Liver (tissue), 5 donors: ENCODE results near the gene UMODL1. TPM values are rescaled to one million over a fixed set of nuclear protein-coding genes. Genes with fewer than 3 reads are reported as not detected.

Source experiments
- polyA plus RNA-seq, 2 donors: library from polyadenylated mRNA; stranded (reverse) in 1 of 2; unstranded in 1 of 2; fragments of 200-250 nt in 1 of 2; fragments of >200 nt in 1 of 2; fragmentation: Nextera tagmentation in 1 of 2; extraction: Ambion mirVana in 1 of 2; gene quantifications; one replicate each; pipeline versions ENCODE4 v1.2.1 to v1.2.3, GENCODE V29; 2013 to 2015
- total RNA-seq, 2 donors: library from RNA; depleted of rRNA; stranded (reverse); fragments of >200 nt; gene quantifications; one replicate each; pipeline ENCODE4 v1.2.3, GENCODE V29; 2014
- TF ChIP-seq, protein P1 (sequence below): IDR thresholded peaks from 2 replicates; pipeline ENCODE4 v1.6.1; 2016; ENCODE audit warnings: antibody characterized with exemption, mild to moderate bottlenecking
- donor health status: healthy.
- donor health status: healthy.
- donor health status: healthy.

Gene UMODL1
- total and polyA plus RNA-seq, 4 donors = 0.08 to 0.14 (median 0.08) TPM; not detected in 1

GRCh38 chr21:42191696-42192595, 120.8 kb downstream of the UMODL1 start (continued):
- TF ChIP-seq, protein P1, sequence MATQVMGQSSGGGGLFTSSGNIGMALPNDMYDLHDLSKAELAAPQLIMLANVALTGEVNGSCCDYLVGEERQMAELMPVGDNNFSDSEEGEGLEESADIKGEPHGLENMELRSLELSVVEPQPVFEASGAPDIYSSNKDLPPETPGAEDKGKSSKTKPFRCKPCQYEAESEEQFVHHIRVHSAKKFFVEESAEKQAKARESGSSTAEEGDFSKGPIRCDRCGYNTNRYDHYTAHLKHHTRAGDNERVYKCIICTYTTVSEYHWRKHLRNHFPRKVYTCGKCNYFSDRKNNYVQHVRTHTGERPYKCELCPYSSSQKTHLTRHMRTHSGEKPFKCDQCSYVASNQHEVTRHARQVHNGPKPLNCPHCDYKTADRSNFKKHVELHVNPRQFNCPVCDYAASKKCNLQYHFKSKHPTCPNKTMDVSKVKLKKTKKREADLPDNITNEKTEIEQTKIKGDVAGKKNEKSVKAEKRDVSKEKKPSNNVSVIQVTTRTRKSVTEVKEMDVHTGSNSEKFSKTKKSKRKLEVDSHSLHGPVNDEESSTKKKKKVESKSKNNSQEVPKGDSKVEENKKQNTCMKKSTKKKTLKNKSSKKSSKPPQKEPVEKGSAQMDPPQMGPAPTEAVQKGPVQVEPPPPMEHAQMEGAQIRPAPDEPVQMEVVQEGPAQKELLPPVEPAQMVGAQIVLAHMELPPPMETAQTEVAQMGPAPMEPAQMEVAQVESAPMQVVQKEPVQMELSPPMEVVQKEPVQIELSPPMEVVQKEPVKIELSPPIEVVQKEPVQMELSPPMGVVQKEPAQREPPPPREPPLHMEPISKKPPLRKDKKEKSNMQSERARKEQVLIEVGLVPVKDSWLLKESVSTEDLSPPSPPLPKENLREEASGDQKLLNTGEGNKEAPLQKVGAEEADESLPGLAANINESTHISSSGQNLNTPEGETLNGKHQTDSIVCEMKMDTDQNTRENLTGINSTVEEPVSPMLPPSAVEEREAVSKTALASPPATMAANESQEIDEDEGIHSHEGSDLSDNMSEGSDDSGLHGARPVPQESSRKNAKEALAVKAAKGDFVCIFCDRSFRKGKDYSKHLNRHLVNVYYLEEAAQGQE = no peak

Other genes starting within 250 kb of the UMODL1 start
- gene PRDM15, start 192.0 kb upstream of the UMODL1 start, total RNA-seq = 1 to 10 TPM; 2.8 to 5.7 TPM
- gene PRDM15, start 192.0 kb upstream of the UMODL1 start, polyA plus RNA-seq = 1 to 10 TPM; 1.2 to 1.4 TPM
- gene C2CD2, start 117.3 kb upstream of the UMODL1 start, total RNA-seq = 10 to 100 TPM in 1 of 2 donors, 1 to 10 TPM in 1; 6.7 to 17.9 TPM
- gene C2CD2, start 117.3 kb upstream of the UMODL1 start, polyA plus RNA-seq = 1 to 10 TPM; 2.9 to 5.2 TPM
- gene ZBTB21, start 61.0 kb upstream of the UMODL1 start, total RNA-seq = 10 to 100 TPM in 1 of 2 donors, 1 to 10 TPM in 1; 3.1 to 14.1 TPM
- gene ZBTB21, start 61.0 kb upstream of the UMODL1 start, polyA plus RNA-seq = 1 to 10 TPM; 3.5 to 4.6 TPM
- 1 to 10 TPM; 7.1 to 9.7 TPM for gene ABCG1, start 147.8 kb downstream of the UMODL1 start, total RNA-seq
- 1 to 10 TPM; 1.6 to 3.5 TPM for gene ABCG1, start 147.8 kb downstream of the UMODL1 start, polyA plus RNA-seq
- under 1 TPM; 0.09 to 0.50 TPM for gene TFF3, start 244.1 kb downstream of the UMODL1 start, total RNA-seq
- 1 to 10 TPM; 2.5 to 4.1 TPM for gene TFF3, start 244.1 kb downstream of the UMODL1 start, polyA plus RNA-seq